Stomach (tissue), 9 donors: ENCODE measurements around the gene EFHD1. TPM values are rescaled to one million over a fixed set of nuclear protein-coding genes. Genes with fewer than 3 reads are reported as not detected.
A peak's percentile ranks its signal among the peaks of the same experiment; 100 is the strongest.

Experiments
- DNase-seq, 2 donors: peaks; one replicate each; pipeline versions ENCODE4 v3.0.0 to v3.0.0-alpha.2; 2013 to 2019
- H3K27ac ChIP-seq, 5 donors: fragments of 200-600 bp in 4 of 5; sonication (generic) in 4 of 5; one replicate each; pipeline ENCODE4 v1.5.1; 2013 to 2019; ENCODE audit warnings: mild to moderate bottlenecking in 1 of 5, moderate library complexity in 1 of 5
- H3K27me3 ChIP-seq, 3 donors: fragments of 200-600 bp; sonication (generic); one replicate each; pipeline ENCODE4 v1.5.1; 2017 to 2019; ENCODE audit warnings: mixed run types in 1 of 3
- H3K36me3 ChIP-seq, 4 donors: fragments of 200-600 bp; sonication (generic); 1 replicate in 3 of 4; 2 replicates in 1 of 4; pipeline ENCODE4 v1.5.1; 2016 to 2019
- H3K4me1 ChIP-seq, 4 donors: fragments of 200-600 bp; sonication (generic); one replicate each; pipeline ENCODE4 v1.5.1; 2016 to 2019
- H3K4me3 ChIP-seq, 4 donors: fragments of 200-600 bp; sonication (generic) in 3 of 4; one replicate each; pipeline ENCODE4 v1.5.1; 2016 to 2019; ENCODE audit warnings: mild to moderate bottlenecking in 1 of 4
- H3K9me3 ChIP-seq, 4 donors: fragments of 200-600 bp; sonication (generic); one replicate each; pipeline ENCODE4 v1.5.1; 2016 to 2019
- CTCF ChIP-seq, 7 experiments: fragments of 450-650 bp in 4 of 7; fragments of 200-600 bp in 3 of 7; sonication (generic) in 3 of 7; IDR thresholded peaks; one replicate each; pipeline ENCODE4 v1.5.1; 2016 to 2019; ENCODE audit warnings: antibody characterized with exemption in 7 of 7, control low read depth in 2 of 7, mild to moderate bottlenecking in 1 of 7
- EP300 ChIP-seq: sonication (generic); formaldehyde crosslinking; IDR thresholded peaks from one replicate; pipeline ENCODE4 v1.6.1; 2017; ENCODE audit warnings: antibody characterized with exemption
- POLR2A ChIP-seq, 4 donors: fragments of 450-650 bp; IDR thresholded peaks; one replicate each; pipeline ENCODE4 v1.6.1; 2016; ENCODE audit warnings: antibody characterized with exemption in 4 of 4, control low read depth in 2 of 4, mild to moderate bottlenecking in 1 of 4, moderate library complexity in 1 of 4
- POLR2AphosphoS5 ChIP-seq, 3 donors: sonication (generic); formaldehyde crosslinking; IDR thresholded peaks; one replicate each; pipeline ENCODE4 v1.6.1; 2016; ENCODE audit warnings: antibody characterized with exemption in 3 of 3
- WGBS, 5 donors: extraction: QIAGEN DNeasy Blood & Tissue Kit in 3 of 5; methylation state at CpG; one replicate each; pipeline versions ENCODE4 v1.1.5 to v1.1.7; 2013 to 2018; 5-methylcytosine and 5-hydroxymethylcytosine counted together
- intact Hi-C: fragments of 100-400 bp; cut with DNase I; formaldehyde crosslinking; loops from one replicate; pipeline ENCODE4 v1.15.1; 2023; ENCODE audit warnings: low total_unique reads
- polyA plus RNA-seq, 3 donors: library from polyadenylated mRNA; stranded (reverse); fragments of 200-250 nt; gene quantifications; one replicate each; pipeline ENCODE4 v1.2.3, GENCODE V29; 2013
- total RNA-seq, 5 donors: library from RNA; depleted of rRNA; stranded (reverse); fragments of >200 nt; gene quantifications; one replicate each; pipeline versions ENCODE4 v1.1.0 to v1.2.3, GENCODE V29; 2014 to 2016
- donor health status: healthy with polysubstance abuse.
- donor health status: Bipolar disorder and iron deficiency.
- donor health status: healthy.

EFHD1 gene
- total and polyA plus RNA-seq, 8 donors: 2.8 to 49.1 (median 7.4) TPM; not detected in 1

DNA sequence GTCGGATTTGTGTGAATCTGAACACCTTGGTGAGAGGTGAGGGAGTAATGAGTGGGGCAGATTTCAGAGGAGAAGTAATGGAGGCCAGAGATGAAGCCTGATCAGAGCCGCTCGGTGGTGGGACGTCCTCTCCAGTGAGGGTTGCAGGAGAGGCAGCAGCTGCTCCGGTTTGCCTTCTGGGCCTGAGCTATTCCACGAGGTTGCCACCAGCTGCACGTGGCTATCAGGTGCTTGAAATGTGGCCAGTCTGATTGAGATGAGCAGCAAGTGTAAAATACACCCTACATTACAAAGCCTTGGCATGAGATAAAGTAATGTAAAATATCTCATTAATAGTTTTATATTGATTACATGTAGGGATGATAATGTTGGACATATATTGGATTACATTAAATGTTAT, 10.8 kb upstream of the EFHD1 start:
- 64 to 88% (median 81%) methylated on average over 7 of the region's 7 CpGs for WGBS, 5 donors
- Histone ChIP-seq H3K27ac (no peak overlapping the region), H3K27me3 (peaks cover 0 to 16% (median 0%) of the 10 kb centered on the region in 3 donors), H3K4me3 (no peak overlapping the region), H3K4me1 (no peaks in the 10 kb centered on the region), H3K36me3 (no peaks in the 10 kb centered on the region), H3K9me3 (no peaks in the 10 kb centered on the region)
- intact Hi-C loops: no loop called here
- DNase-seq: no peak
- TF ChIP-seq POLR2A (IDR thresholded peaks at IDR 0.05) (no peak), POLR2AphosphoS5 (IDR thresholded peaks at IDR 0.05) (no peak), EP300 (no peak), CTCF (IDR thresholded peaks at IDR 0.05) (no peak)

DNA sequence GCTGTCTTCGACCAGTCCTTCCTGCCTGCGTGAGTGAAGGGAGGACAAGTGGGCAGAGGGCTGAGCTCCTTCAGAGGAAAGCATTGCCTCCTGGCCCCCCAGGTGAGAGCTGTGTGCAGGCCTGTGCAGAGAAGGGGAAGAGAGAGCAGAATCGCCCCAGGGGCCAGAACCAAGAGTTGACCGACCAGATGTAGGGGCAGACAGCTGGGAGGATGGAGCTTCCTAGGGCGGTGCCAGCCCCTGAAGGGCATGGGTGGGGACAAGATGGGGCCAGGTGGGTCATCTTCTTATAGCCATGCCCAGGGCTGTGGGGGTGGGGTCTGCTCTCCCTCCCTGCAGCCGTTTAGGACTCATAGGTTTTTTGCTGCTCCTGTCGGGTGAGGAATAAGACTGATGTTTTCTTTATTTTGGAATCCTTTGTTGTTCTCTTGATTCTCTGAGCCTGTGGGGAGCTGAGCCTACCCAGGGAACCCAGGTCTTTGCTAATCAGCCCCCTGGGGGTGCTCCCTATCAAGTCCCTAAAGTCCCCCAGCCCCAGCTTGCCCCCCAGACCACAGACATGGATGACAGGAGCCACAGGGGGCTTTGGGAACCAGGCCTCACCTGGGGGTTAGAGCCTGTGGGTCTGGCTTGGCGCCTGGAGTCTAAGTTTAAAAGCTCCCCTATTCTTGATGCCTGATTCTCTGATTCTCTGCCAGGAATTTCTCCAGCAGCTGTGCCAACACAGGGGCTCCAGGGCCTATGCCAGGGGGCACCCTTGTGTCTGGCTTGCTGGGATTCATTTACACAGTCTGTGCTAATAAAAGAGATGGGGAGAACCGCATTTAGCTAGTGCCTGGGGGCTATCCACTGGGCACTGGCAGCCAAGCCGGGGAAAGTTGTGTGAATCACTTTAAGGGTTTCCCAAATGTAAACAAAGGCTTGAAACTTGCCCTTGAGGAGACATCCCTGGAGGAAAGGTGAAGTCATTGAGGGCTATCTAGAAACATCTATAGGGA, 9.3 kb upstream of the EFHD1 start:
- Histone ChIP-seq H3K36me3 (no peaks in the 10 kb centered on the region), H3K4me1 (no peaks in the 10 kb centered on the region), H3K27me3 (peaks cover 0 to 19% (median 0%) of the 10 kb centered on the region in 3 donors), H3K27ac (no peak overlapping the region), H3K9me3 (no peaks in the 10 kb centered on the region), H3K4me3 (no peak overlapping the region)
- DNase-seq: peak in 1 of 2 donors; percentile 13
- WGBS, 5 donors: 64 to 75% (median 71%) methylated on average over 10 of the region's 10 CpGs
- TF ChIP-seq CTCF (IDR thresholded peaks at IDR 0.05) (no peak), EP300 (no peak), POLR2AphosphoS5 (IDR thresholded peaks at IDR 0.05) (no peak), POLR2A (IDR thresholded peaks at IDR 0.05) (no peak)
- intact Hi-C loops: no loop called here

DNA sequence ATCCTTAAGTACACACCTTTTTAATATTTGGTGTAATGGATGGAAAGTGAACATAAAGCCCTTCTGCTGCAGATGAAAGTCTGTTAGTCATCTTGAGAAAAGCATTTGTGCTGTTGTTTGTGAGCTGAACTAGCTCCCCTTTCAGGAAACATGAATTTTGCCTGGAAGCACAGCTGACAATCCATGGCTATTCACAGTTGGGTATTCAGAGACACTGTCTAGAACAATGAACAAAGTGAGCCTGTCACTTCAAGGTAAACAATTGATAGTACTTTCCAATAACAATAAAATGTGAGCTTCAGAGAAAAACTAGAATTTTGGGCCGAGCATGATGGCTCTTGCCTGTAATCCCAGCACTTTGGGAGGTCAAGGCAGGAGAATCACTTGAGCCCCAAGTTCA, 6.8 kb upstream of the EFHD1 start:
- H3K27me3 ChIP-seq: peaks cover 0 to 40% (median 0%) of the 10 kb centered on the region in 3 donors
- TF ChIP-seq POLR2AphosphoS5 (IDR thresholded peaks at IDR 0.05) (no peak), CTCF (IDR thresholded peaks at IDR 0.05) (no peak), EP300 (no peak), POLR2A (IDR thresholded peaks at IDR 0.05) (no peak)
- no peak overlapping the region for H3K4me3 ChIP-seq
- H3K36me3 ChIP-seq: no peaks in the 10 kb centered on the region
- intact Hi-C loops: no loop called here
- no peaks in the 10 kb centered on the region for H3K9me3 ChIP-seq
- no peaks in the 10 kb centered on the region for H3K4me1 ChIP-seq
- WGBS, 5 donors: 50 to 79% (median 68%) methylated on average over 1 of the region's 1 CpG
- no peak overlapping the region for H3K27ac ChIP-seq
- no peak for DNase-seq

GRCh38 chr2:232628466-232629128, 4.8 kb upstream of the EFHD1 start:
- WGBS, 5 donors: 67 to 80% (median 79%) methylated on average over 10 of the region's 10 CpGs
- Histone ChIP-seq H3K4me1 (peaks cover under 1 to 17% (median 14%) of the 10 kb centered on the region in 4 donors), H3K36me3 (no peaks in the 10 kb centered on the region), H3K27ac (peak overlapping the region in 3 of 5 donors; percentile 17 to 39 (median 27)), H3K9me3 (no peaks in the 10 kb centered on the region), H3K27me3 (peaks cover 0 to 54% (median 18%) of the 10 kb centered on the region in 3 donors), H3K4me3 (no peak overlapping the region)
- intact Hi-C loops: no loop called here
- DNase-seq: no peak
- no peak for TF ChIP-seq POLR2A (IDR thresholded peaks at IDR 0.05)
